K562 (cell line): Measurements from ENCODE around the gene UBN2. TPM values are rescaled to one million over a fixed set of nuclear protein-coding genes. Genes with fewer than 3 reads are reported as not detected.

Source experiments
- ATAC-seq: fragments of 200-7000 bp; cut with Tn5 transposase; 3 replicates; pipeline ENCODE4 v1.9.1; 2020; ENCODE audit warnings: moderate library complexity
- BruUV-seq: library from RNA; stranded (reverse); fragments of 400-500 nt; replicated peaks from 2 replicates; lab custom pipeline; 2021; lab: Mats Ljungman, UMichigan
- CTCF ChIA-PET: fragments of 300-600 bp; formaldehyde crosslinking; extraction: SDS; loops from one replicate; lab custom pipeline; 2021; ENCODE audit warnings: low intra/inter-chr PET ratio; lab: Yijun Ruan, JAX
- POLR2A ChIA-PET: fragments of 300-600, 350-650 bp; sonication (Branson Sonifier 250); formaldehyde crosslinking; extraction: SDS; loops from one replicate; lab custom pipeline; 2021; ENCODE audit warnings: antibody characterized with exemption, inconsistent platforms; lab: Yijun Ruan, JAX
- DNase-seq, 4 experiments: peaks; one replicate each; pipeline versions ENCODE4 v3.0.0 to v3.0.0-alpha.2; 2011 to 2018; ENCODE audit warnings: low spot score in 3 of 4, mixed read lengths in 3 of 4; ENCODE audit errors: extremely low read depth in 1 of 4
- FAIRE-seq: peaks from 2 replicates; lab custom pipeline; 2011; peaks lifted over from hg19 to GRCh38; lab: Jason Lieb, UNC
- H2AFZ ChIP-seq: 2 replicates; pipeline ENCODE4 v1.6.0; 2011; ENCODE audit warnings: low read depth, low read length, control low read depth, inconsistent platforms
- H3K27ac ChIP-seq: fragments of 200-600 bp; 3 replicates; pipeline ENCODE4 v1.8.0; 2011; ENCODE audit warnings: low read depth, mild to moderate bottlenecking, control low read depth, inconsistent platforms, low read length, moderate library complexity, mixed read lengths; ENCODE audit errors: extremely low read depth
- H3K27me3 ChIP-seq, 2 experiments: fragments of 300-600 bp in 1 of 2; 2 replicates in 1 of 2; 3 replicates in 1 of 2; pipeline versions ENCODE4 v1.6.0 to v1.8.0; 2011; ENCODE audit warnings: inconsistent platforms in 2 of 2, low read length in 2 of 2, mild to moderate bottlenecking in 1 of 2, mixed read lengths in 1 of 2, moderate library complexity in 1 of 2; ENCODE audit not compliant: control insufficient read depth in 2 of 2, insufficient read depth in 2 of 2
- H3K36me3 ChIP-seq: fragments of 300-600 bp; 3 replicates; pipeline ENCODE4 v1.8.0; 2011; ENCODE audit warnings: mild to moderate bottlenecking, low read length, inconsistent platforms; ENCODE audit not compliant: control insufficient read depth, insufficient read depth
- H3K4me1 ChIP-seq, 2 experiments: fragments of 200-600 bp in 1 of 2; replicated peaks in 1 of 2; 2 replicates in 1 of 2; 3 replicates in 1 of 2; pipeline versions ENCODE4 v1.5.1 to v1.8.0; 2011; ENCODE audit warnings: inconsistent platforms in 2 of 2, low read length in 2 of 2, mild to moderate bottlenecking in 1 of 2, mixed read lengths in 1 of 2, moderate library complexity in 1 of 2; ENCODE audit not compliant: control insufficient read depth in 2 of 2, insufficient read depth in 2 of 2
- H3K4me2 ChIP-seq: 2 replicates; pipeline ENCODE4 v1.6.1; 2011; ENCODE audit warnings: low read length, control low read depth, inconsistent platforms, mixed read lengths; ENCODE audit not compliant: insufficient read depth
- H3K4me3 ChIP-seq: fragments of 200-600 bp; sonication (generic), shearing (Covaris generic); 2 replicates; pipeline ENCODE4 v1.5.1; 2016; ENCODE audit warnings: control low read depth, inconsistent platforms
- H3K79me2 ChIP-seq: fragments of 200-600 bp; 3 replicates; pipeline ENCODE4 v1.8.0; 2011; ENCODE audit warnings: low read length, inconsistent platforms; ENCODE audit not compliant: control insufficient read depth, insufficient read depth
- H3K9ac ChIP-seq, 2 experiments: 2 replicates each; pipeline versions ENCODE4 v1.6.0 to v1.6.1; 2011; ENCODE audit warnings: low read depth in 2 of 2, low read length in 2 of 2, control low read depth in 1 of 2, inconsistent platforms in 1 of 2, mild to moderate bottlenecking in 1 of 2, mixed read lengths in 1 of 2; ENCODE audit not compliant: insufficient read depth in 1 of 2
- H3K9me1 ChIP-seq: one replicate; pipeline ENCODE4 v1.6.0; 2011; ENCODE audit warnings: inconsistent platforms, mild to moderate bottlenecking, low read length, moderate library complexity; ENCODE audit not compliant: control insufficient read depth, insufficient read depth
- H3K9me3 ChIP-seq: replicated peaks from 2 replicates; pipeline ENCODE4 v1.5.1; 2011; ENCODE audit warnings: low read depth, low read length, inconsistent platforms; ENCODE audit not compliant: control insufficient read depth, insufficient read depth
- H4K20me1 ChIP-seq: replicated peaks from 2 replicates; pipeline ENCODE4 v1.6.1; 2011; ENCODE audit warnings: low read length, inconsistent platforms, mixed read lengths; ENCODE audit not compliant: control insufficient read depth, insufficient read depth
- BRD9 ChIP-seq: fragments of 450-650 bp; IDR thresholded peaks from 2 replicates; pipeline ENCODE4 v1.6.1; 2018; ENCODE audit warnings: low read depth; ENCODE audit not compliant: partially characterized antibody
- CBX3 ChIP-seq, 2 experiments: IDR thresholded peaks; 1 replicate in 1 of 2; 2 replicates in 1 of 2; pipeline ENCODE4 v1.6.1; 2012; ENCODE audit warnings: inconsistent platforms in 2 of 2, low read length in 2 of 2, borderline replicate concordance in 1 of 2, control low read depth in 1 of 2
- CBX5 ChIP-seq: IDR thresholded peaks from 2 replicates; pipeline ENCODE4 v1.6.1; 2014; ENCODE audit warnings: low read depth, borderline replicate concordance
- MEIS2 ChIP-seq: fragments of 450-650 bp; IDR thresholded peaks from 2 replicates; pipeline ENCODE4 v1.6.1; 2014; ENCODE audit warnings: mild to moderate bottlenecking; ENCODE audit not compliant: partially characterized antibody
- PBX2 ChIP-seq, 2 experiments: IDR thresholded peaks in 1 of 2; conservative IDR thresholded peaks in 1 of 2; 2 replicates each; pipeline ENCODE4 v1.6.1; 2016; ENCODE audit warnings: low read depth in 2 of 2, mild to moderate bottlenecking in 1 of 2, missing compliant biosample characterization in 1 of 2, missing genetic modification characterization in 1 of 2, moderate library complexity in 1 of 2
- PKNOX1 ChIP-seq: fragments of 450-650 bp; IDR thresholded peaks from 2 replicates; pipeline ENCODE4 v1.6.1; 2016
- POLR2G ChIP-seq: fragments of 200-400 bp; formaldehyde crosslinking; IDR thresholded peaks from 2 replicates; pipeline ENCODE4 v1.6.1; 2017; ENCODE audit warnings: low read depth, mild to moderate bottlenecking, antibody characterized with exemption, low read length, moderate library complexity
- TRIM24 ChIP-seq, 2 experiments: fragments of 450-650 bp; IDR thresholded peaks; 2 replicates each; pipeline ENCODE4 v1.6.1; 2016
- TRIM28 ChIP-seq: fragments of 450-650 bp; IDR thresholded peaks from 2 replicates; pipeline ENCODE4 v1.6.1; 2017
- ZC3H11A ChIP-seq: IDR thresholded peaks from 2 replicates; pipeline ENCODE4 v1.6.1; 2012; ENCODE audit warnings: low read depth, low read length, improper control_type of control experiment
- ZNF184 ChIP-seq: sonication (generic); formaldehyde crosslinking; IDR thresholded peaks from 2 replicates; pipeline ENCODE4 v1.5.0; 2020; ENCODE audit warnings: missing genetic modification reagents
- ZNF280A ChIP-seq: fragments of 450-650 bp; IDR thresholded peaks from 2 replicates; pipeline ENCODE4 v1.6.1; 2018; ENCODE audit warnings: mild to moderate bottlenecking, low read depth; ENCODE audit not compliant: partially characterized antibody
- ZNF3 ChIP-seq: fragments of 250-450 bp; sonication (Bioruptor Pico); IDR thresholded peaks from 2 replicates; pipeline ENCODE4 v1.5.0; 2021; ENCODE audit warnings: mild to moderate bottlenecking, moderate library complexity
- ZNF324 ChIP-seq: fragments of 250-450 bp; sonication (Bioruptor Pico); IDR thresholded peaks from 2 replicates; pipeline ENCODE4 v1.4.0; 2020; ENCODE audit warnings: mild to moderate bottlenecking
- in situ Hi-C: fragments of 300-500 bp; cut with MboI; formaldehyde crosslinking; loops from 4 replicates; pipeline ENCODE4 v1.15.0; 2018; ENCODE audit warnings: inconsistent platforms, mixed read lengths
- intact Hi-C: fragments of 100-400 bp; cut with micrococcal nuclease; formaldehyde crosslinking; loops from 2 replicates; pipeline ENCODE4 v1.14.2; 2022
- polyA plus RNA-seq, 8 experiments: library from polyadenylated mRNA; depleted of rRNA in 4 of 8; stranded (reverse) in 5 of 8; unstranded in 3 of 8; fragments of >200 nt; fragmentation: Nextera tagmentation in 2 of 8; fragmentation: Illumina TruSeq in 1 of 8; extraction: Ambion mirVana in 2 of 8; extraction: Trizol in 1 of 8; gene quantifications; 2 replicates each; pipeline versions ENCODE4 v1.2.1 to v1.2.3, GENCODE V29; 2011 to 2014; ENCODE audit warnings: inconsistent platforms in 1 of 8, missing spikeins in 1 of 8
- total RNA-seq, 7 experiments: library from RNA; depleted of rRNA in 6 of 7; stranded (reverse); fragments of >200 nt in 6 of 7; fragmentation: Illumina TruSeq in 2 of 7; extraction: Trizol in 2 of 7; gene quantifications; 2 replicates each; pipeline versions ENCODE4 v1.2.1 to v1.2.3, GENCODE V29; 2011 to 2021; ENCODE audit warnings: low replicate concordance in 1 of 7

Gene UBN2
- total and polyA plus RNA-seq, 9 of the 15 experiments (the other 6 are each of a cell fraction or from before 2014, with no cell fraction given) = 1.2 to 19.5 (median 9.9) TPM

GRCh38 chr7:139205843-139206242 is 25.2 kb upstream of the UBN2 start:
- no peak overlapping the region for H3K4me3 ChIP-seq
- no peak overlapping the region for H3K4me2 ChIP-seq
- H3K36me3 ChIP-seq = no peaks in the 10 kb centered on the region
- in situ Hi-C loops (no loop called here), intact Hi-C loops (no loop called here)
- no peaks in the 10 kb centered on the region for H3K4me1 ChIP-seq
- ChIA-PET CTCF (no interaction called here), POLR2A (no interaction called here)
- BruUV-seq = no TSS peak
- H3K9me1 ChIP-seq = no peaks in the 10 kb centered on the region
- no peaks in the 10 kb centered on the region for H4K20me1 ChIP-seq
- H3K27me3 ChIP-seq = no peaks in the 10 kb centered on the region; a peak in 2 of 5 replicates
- no peak overlapping the region for H2AFZ ChIP-seq
- no peak for DNase-seq
- ATAC-seq = no peak
- no peak overlapping the region for H3K9ac ChIP-seq
- no peaks in the 10 kb centered on the region for H3K79me2 ChIP-seq
- TF ChIP-seq ZNF324 (peak; percentile 99), ZNF280A (peak; percentile 79), POLR2G (no peak), ZC3H11A (no peak), ZNF184 (CRISPR knock-in tag) (no peak), CBX5 (0 out of 2 replicates have a peak, but pooled peaks have one; percentile 52), CBX3 (IDR thresholded peaks at IDR 0.05; ENCODE audit: borderline replicate concordance in 1 of 2, low read length in 2 of 2) (peak in 1 of 2 experiments; percentile 93; a peak in 1 of 3 replicates), TRIM28 (peak; percentile 85), BRD9 (no peak), TRIM24 (IDR thresholded peaks at IDR 0.05) (peak; percentile 37 to 58; a peak in 2 of 4 replicates), PBX2 (CRISPR knock-in tag; IDR thresholded peaks at IDR 0.05; ENCODE audit: low read depth) (no peak), PBX2 (tag; conservative IDR thresholded peaks at IDR 0.05; ENCODE audit: low read depth) (peak; percentile 62; the same call in 1 of the 2 replicates), MEIS2 (peak; percentile 42), PKNOX1 (peak; percentile 81), ZNF3 (CRISPR knock-in tag) (no peak)
- no peak for FAIRE-seq
- H3K9me3 ChIP-seq = peaks cover 11% of the 10 kb centered on the region
- H3K27ac ChIP-seq = no peak overlapping the region
